Activated naive CD4-positive, alpha-beta T cell treated with anti-CD3 and anti-CD28 coated beads for 36 hours (primary cell): ENCODE results near the gene MDN1. TPM values are rescaled to one million over a fixed set of nuclear protein-coding genes. Genes with fewer than 3 reads are reported as not detected.

ENCODE experiments used
- CTCF ChIA-PET: fragments of 350-600 bp; sonication (Branson Sonifier 250); formaldehyde crosslinking; loops from one replicate; lab custom pipeline; 2021; ENCODE audit warnings: antibody characterized with exemption; lab: Charles Lee
- DNase-seq: peaks from one replicate; pipeline ENCODE4 v3.0.0-alpha.2; 2020
- H3K27ac Mint-ChIP-seq: one replicate; pipeline ENCODE4 v1.8.0; 2021; ENCODE audit warnings: mild to moderate bottlenecking, mixed read lengths
- H3K27me3 Mint-ChIP-seq: one replicate; pipeline ENCODE4 v1.8.0; 2021; ENCODE audit warnings: low read depth, mixed read lengths
- H3K36me3 Mint-ChIP-seq: one replicate; pipeline ENCODE4 v1.8.0; 2021; ENCODE audit warnings: low read depth, mixed read lengths
- H3K4me1 Mint-ChIP-seq: one replicate; pipeline ENCODE4 v1.8.0; 2021; ENCODE audit warnings: low read depth, mixed read lengths
- H3K4me3 Mint-ChIP-seq: one replicate; pipeline ENCODE4 v1.8.0; 2021; ENCODE audit warnings: mild to moderate bottlenecking, moderate library complexity, mixed read lengths
- H3K9me3 Mint-ChIP-seq: one replicate; pipeline ENCODE4 v1.8.0; 2021; ENCODE audit warnings: mixed read lengths
- intact Hi-C: fragments of 100-400 bp; cut with micrococcal nuclease; formaldehyde crosslinking; loops from one replicate; pipeline ENCODE4 v1.15.1; 2023
- total RNA-seq, 2 experiments: library from RNA; stranded (reverse); gene quantifications; one replicate each; pipeline ENCODE4 v1.2.3, GENCODE V29; 2021

The MDN1 gene
- total RNA-seq, 2 experiments from 2014 or later: 42.1 to 52.1 TPM

- H3K4me1 Mint-ChIP-seq: no peaks in the 10 kb centered on the region
- no peaks in the 10 kb centered on the region for H3K9me3 Mint-ChIP-seq
- CTCF ChIA-PET: no interaction called here
- no peak for DNase-seq
- no peak overlapping the region for H3K4me3 Mint-ChIP-seq
- H3K27me3 Mint-ChIP-seq: no peaks in the 10 kb centered on the region
- intact Hi-C loops: no loop called here
- H3K36me3 Mint-ChIP-seq: peaks cover 37% of the 10 kb centered on the region
- no peak overlapping the region for H3K27ac Mint-ChIP-seq
These were observed 111.3 kb downstream of the MDN1 start for GRCh38 chr6:89708316-89708715.

GRCh38 chr6:89707766-89708165 is 111.8 kb downstream of the MDN1 start:
- H3K27ac Mint-ChIP-seq: no peak overlapping the region
- CTCF ChIA-PET: interaction anchor here (1.0 kb wide), 1 partner anchor 85 kb away, joined by 3 read pairs; no protein-coding TSS in a partner anchor

GRCh38 chr6:89706121-89706520 is 113.5 kb downstream of the MDN1 start:
- no peak for DNase-seq
- Mint-ChIP-seq H3K4me1 (no peaks in the 10 kb centered on the region), H3K36me3 (peaks cover 37% of the 10 kb centered on the region), H3K4me3 (no peak overlapping the region), H3K27me3 (no peaks in the 10 kb centered on the region), H3K9me3 (no peaks in the 10 kb centered on the region), H3K27ac (no peak overlapping the region)
- intact Hi-C loops: no loop called here
- CTCF ChIA-PET: no interaction called here

More at GRCh38 chr6:89707766-89708165, 111.8 kb downstream of the MDN1 start:
- H3K4me3 Mint-ChIP-seq: no peak overlapping the region
- H3K27me3 Mint-ChIP-seq: no peaks in the 10 kb centered on the region
- intact Hi-C loops: no loop called here
- H3K4me1 Mint-ChIP-seq: no peaks in the 10 kb centered on the region
- H3K9me3 Mint-ChIP-seq: no peaks in the 10 kb centered on the region
- DNase-seq: no peak
- H3K36me3 Mint-ChIP-seq: peaks cover 35% of the 10 kb centered on the region

GRCh38 chr6:89703292-89703691 is 116.3 kb downstream of the MDN1 start:
- Mint-ChIP-seq H3K36me3 (peaks cover 40% of the 10 kb centered on the region), H3K4me3 (no peak overlapping the region), H3K27me3 (no peaks in the 10 kb centered on the region), H3K4me1 (no peaks in the 10 kb centered on the region), H3K27ac (no peak overlapping the region), H3K9me3 (no peaks in the 10 kb centered on the region)
- intact Hi-C loops: no loop called here
- CTCF ChIA-PET: no interaction called here
- no peak for DNase-seq

GRCh38 chr6:89702349-89702748 is 117.2 kb downstream of the MDN1 start:
- H3K4me3 Mint-ChIP-seq: no peak overlapping the region
- H3K27ac Mint-ChIP-seq: no peak overlapping the region
- DNase-seq: no peak
- H3K27me3 Mint-ChIP-seq: no peaks in the 10 kb centered on the region
- intact Hi-C loops: no loop called here
- peaks cover 37% of the 10 kb centered on the region for H3K36me3 Mint-ChIP-seq
- CTCF ChIA-PET: no interaction called here
- H3K9me3 Mint-ChIP-seq: no peaks in the 10 kb centered on the region
- no peaks in the 10 kb centered on the region for H3K4me1 Mint-ChIP-seq

GRCh38 chr6:89695667-89696066 is 123.9 kb downstream of the MDN1 start:
- Mint-ChIP-seq H3K27ac (no peak overlapping the region), H3K9me3 (no peaks in the 10 kb centered on the region), H3K4me3 (no peak overlapping the region), H3K36me3 (peaks cover 41% of the 10 kb centered on the region), H3K27me3 (no peaks in the 10 kb centered on the region), H3K4me1 (no peaks in the 10 kb centered on the region)
- CTCF ChIA-PET: no interaction called here
- DNase-seq: no peak
- intact Hi-C loops: no loop called here

- intact Hi-C loops: no loop called here
- Mint-ChIP-seq H3K9me3 (no peaks in the 10 kb centered on the region), H3K27ac (no peak overlapping the region), H3K4me3 (no peak overlapping the region), H3K36me3 (peaks cover 44% of the 10 kb centered on the region), H3K27me3 (no peaks in the 10 kb centered on the region), H3K4me1 (no peaks in the 10 kb centered on the region)
- DNase-seq: no peak
- CTCF ChIA-PET: no interaction called here
These were observed 125.2 kb downstream of the MDN1 start for GRCh38 chr6:89694428-89694827.

- no peaks in the 10 kb centered on the region for H3K27me3 Mint-ChIP-seq
These were observed 126.4 kb downstream of the MDN1 start for GRCh38 chr6:89693207-89693606.

GRCh38 chr6:89692256-89692655 is 127.3 kb downstream of the MDN1 start:
- CTCF ChIA-PET: interaction anchor here (0.7 kb wide), 1 partner anchor 707 kb away, joined by 3 read pairs; no protein-coding TSS in a partner anchor
- no peak for DNase-seq
- Mint-ChIP-seq H3K4me3 (no peak overlapping the region), H3K36me3 (peaks cover 48% of the 10 kb centered on the region), H3K9me3 (no peaks in the 10 kb centered on the region), H3K27me3 (no peaks in the 10 kb centered on the region), H3K27ac (no peak overlapping the region), H3K4me1 (no peaks in the 10 kb centered on the region)
- intact Hi-C loops: no loop called here

More at GRCh38 chr6:89693207-89693606, 126.4 kb downstream of the MDN1 start:
- no peak overlapping the region for H3K27ac Mint-ChIP-seq
- CTCF ChIA-PET: no interaction called here
- H3K36me3 Mint-ChIP-seq: peaks cover 46% of the 10 kb centered on the region
- H3K9me3 Mint-ChIP-seq: no peaks in the 10 kb centered on the region
- H3K4me3 Mint-ChIP-seq: no peak overlapping the region
- intact Hi-C loops: no loop called here
- no peaks in the 10 kb centered on the region for H3K4me1 Mint-ChIP-seq
- DNase-seq: no peak

GRCh38 chr6:89690944-89691324 is 128.7 kb downstream of the MDN1 start:
- intact Hi-C loops: no loop called here
- H3K27me3 Mint-ChIP-seq: no peaks in the 10 kb centered on the region
- H3K4me3 Mint-ChIP-seq: no peak overlapping the region
- H3K9me3 Mint-ChIP-seq: no peaks in the 10 kb centered on the region
- H3K36me3 Mint-ChIP-seq: peaks cover 47% of the 10 kb centered on the region
- CTCF ChIA-PET: interaction anchor here (1.0 kb wide), 1 partner anchor 29 kb away, joined by 3 read pairs; no protein-coding TSS in a partner anchor
- no peak for DNase-seq
- no peak overlapping the region for H3K27ac Mint-ChIP-seq
- H3K4me1 Mint-ChIP-seq: no peaks in the 10 kb centered on the region

- no peak for DNase-seq
- intact Hi-C loops: no loop called here
- CTCF ChIA-PET: interaction anchor here (1.0 to 1.6 kb wide), 2 partner anchors 28 to 258 kb away, joined by 3 to 5 read pairs; no protein-coding TSS in a partner anchor
- no peak overlapping the region for H3K27ac Mint-ChIP-seq
- H3K4me3 Mint-ChIP-seq: no peak overlapping the region
- H3K27me3 Mint-ChIP-seq: no peaks in the 10 kb centered on the region
- H3K4me1 Mint-ChIP-seq: no peaks in the 10 kb centered on the region
- H3K9me3 Mint-ChIP-seq: no peaks in the 10 kb centered on the region
- H3K36me3 Mint-ChIP-seq: peaks cover 50% of the 10 kb centered on the region
These were observed 129.9 kb downstream of the MDN1 start for GRCh38 chr6:89689732-89690131.

GRCh38 chr6:89688328-89688727 is 131.3 kb downstream of the MDN1 start:
- Mint-ChIP-seq H3K4me3 (no peak overlapping the region), H3K9me3 (no peaks in the 10 kb centered on the region), H3K4me1 (no peaks in the 10 kb centered on the region), H3K27me3 (no peaks in the 10 kb centered on the region), H3K36me3 (peaks cover 46% of the 10 kb centered on the region), H3K27ac (no peak overlapping the region)
- no peak for DNase-seq
- intact Hi-C loops: no loop called here
- CTCF ChIA-PET: no interaction called here

- Mint-ChIP-seq H3K27ac (no peak overlapping the region), H3K9me3 (no peaks in the 10 kb centered on the region), H3K4me1 (no peaks in the 10 kb centered on the region), H3K36me3 (peaks cover 50% of the 10 kb centered on the region), H3K4me3 (no peak overlapping the region), H3K27me3 (no peaks in the 10 kb centered on the region)
- CTCF ChIA-PET: no interaction called here
- intact Hi-C loops: no loop called here
- DNase-seq: no peak
These were observed 134.3 kb downstream of the MDN1 start for GRCh38 chr6:89685311-89685710.
